Neural progenitor cell (in vitro differentiated cells): ENCODE results near the gene BIN2.
A peak's percentile ranks its signal among the peaks of the same experiment; 100 is the strongest.

Source experiments
- EZH2 ChIP-seq: fragments of 200-600 bp; sonication (generic); IDR thresholded peaks from 2 replicates; pipeline ENCODE4 v1.6.1; 2017; ENCODE audit warnings: antibody characterized with exemption, mild to moderate bottlenecking, moderate library complexity
- EZH2phosphoT487 ChIP-seq: fragments of 200-600 bp; sonication (generic); IDR thresholded peaks from 2 replicates; pipeline ENCODE4 v1.6.1; 2017; ENCODE audit warnings: antibody characterized with exemption
- TF ChIP-seq, protein P1 (sequence below): fragments of 200-600 bp; sonication (generic); IDR thresholded peaks from 2 replicates; pipeline ENCODE4 v1.5.1; 2017; ENCODE audit warnings: antibody characterized with exemption, mild to moderate bottlenecking

DNA sequence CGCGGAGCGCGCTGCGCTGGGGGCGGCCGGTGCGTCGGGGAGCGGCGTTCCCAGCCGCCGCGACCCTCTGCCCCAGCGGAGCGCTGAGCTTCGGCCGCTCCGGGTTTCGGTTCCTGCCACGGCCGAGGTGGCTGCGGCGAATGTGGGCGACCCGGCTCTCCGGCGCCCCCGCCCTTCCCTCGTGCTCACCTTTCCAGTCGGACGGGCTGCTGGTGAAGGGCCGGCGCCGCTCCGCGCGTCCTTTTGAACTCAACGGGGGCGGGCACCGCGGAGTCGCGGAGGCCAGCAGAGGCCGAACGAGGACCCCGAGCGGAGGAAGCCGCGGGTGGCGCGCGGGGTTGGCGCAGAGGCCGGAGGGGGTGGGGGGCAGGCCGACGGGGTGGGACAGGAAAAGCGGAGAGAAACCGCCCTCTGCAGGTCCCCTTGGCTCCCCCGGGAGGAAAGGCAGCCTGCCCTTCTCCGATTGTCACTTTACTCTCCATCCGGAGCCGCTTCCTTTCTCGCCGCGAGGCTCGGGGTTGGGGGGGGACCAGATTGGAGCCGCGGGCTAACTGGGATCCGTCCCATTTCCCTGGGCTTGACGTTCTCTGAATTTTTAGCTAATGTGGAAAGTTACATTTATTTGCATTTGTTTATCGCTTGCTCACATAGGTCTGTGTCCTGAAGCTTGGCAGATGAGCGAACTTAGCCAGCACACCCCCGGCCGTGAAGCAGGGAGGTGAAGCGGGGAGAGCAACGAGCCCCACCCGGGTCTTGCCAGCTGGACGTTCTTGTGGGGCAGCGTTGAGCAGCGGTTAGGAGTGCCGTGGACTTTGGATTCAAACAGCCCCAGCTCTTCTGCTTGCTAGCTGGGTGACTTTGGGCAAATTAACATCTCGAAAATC lies 53.7 kb downstream of the BIN2 start, which contains the start of gene SMAGP:
- TF ChIP-seq, protein P1, sequence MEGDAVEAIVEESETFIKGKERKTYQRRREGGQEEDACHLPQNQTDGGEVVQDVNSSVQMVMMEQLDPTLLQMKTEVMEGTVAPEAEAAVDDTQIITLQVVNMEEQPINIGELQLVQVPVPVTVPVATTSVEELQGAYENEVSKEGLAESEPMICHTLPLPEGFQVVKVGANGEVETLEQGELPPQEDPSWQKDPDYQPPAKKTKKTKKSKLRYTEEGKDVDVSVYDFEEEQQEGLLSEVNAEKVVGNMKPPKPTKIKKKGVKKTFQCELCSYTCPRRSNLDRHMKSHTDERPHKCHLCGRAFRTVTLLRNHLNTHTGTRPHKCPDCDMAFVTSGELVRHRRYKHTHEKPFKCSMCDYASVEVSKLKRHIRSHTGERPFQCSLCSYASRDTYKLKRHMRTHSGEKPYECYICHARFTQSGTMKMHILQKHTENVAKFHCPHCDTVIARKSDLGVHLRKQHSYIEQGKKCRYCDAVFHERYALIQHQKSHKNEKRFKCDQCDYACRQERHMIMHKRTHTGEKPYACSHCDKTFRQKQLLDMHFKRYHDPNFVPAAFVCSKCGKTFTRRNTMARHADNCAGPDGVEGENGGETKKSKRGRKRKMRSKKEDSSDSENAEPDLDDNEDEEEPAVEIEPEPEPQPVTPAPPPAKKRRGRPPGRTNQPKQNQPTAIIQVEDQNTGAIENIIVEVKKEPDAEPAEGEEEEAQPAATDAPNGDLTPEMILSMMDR: peak; percentile 15
- peak; percentile 68 for TF ChIP-seq EZH2
- peak; percentile 10 for TF ChIP-seq EZH2phosphoT487
